ENCODE measurements around the gene CNPY4.

CNPY4 gene, protein sequence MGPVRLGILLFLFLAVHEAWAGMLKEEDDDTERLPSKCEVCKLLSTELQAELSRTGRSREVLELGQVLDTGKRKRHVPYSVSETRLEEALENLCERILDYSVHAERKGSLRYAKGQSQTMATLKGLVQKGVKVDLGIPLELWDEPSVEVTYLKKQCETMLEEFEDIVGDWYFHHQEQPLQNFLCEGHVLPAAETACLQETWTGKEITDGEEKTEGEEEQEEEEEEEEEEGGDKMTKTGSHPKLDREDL

GRCh38 chr7:100119072-100119969 is at the start of gene CNPY4, which contains the start of gene TAF6:
Gene CNPY4 (plus strand): TSS chr7:100119634. CDS start chr7:100119745, 111 bp downstream.
Gene TAF6 (minus strand): TSS chr7:100119358. CDS start chr7:100114209, 5,149 bp downstream.
- DNase-seq = peak; percentile 69 to 96 (median 90)

GRCh38 chr7:100069991-100070390 is 49.4 kb upstream of the CNPY4 start:
- DNase-seq = no peak

- DNase-seq = no peak
Observed at GRCh38 chr7:100071018-100071723, 48.3 kb upstream of the CNPY4 start.

DNA sequence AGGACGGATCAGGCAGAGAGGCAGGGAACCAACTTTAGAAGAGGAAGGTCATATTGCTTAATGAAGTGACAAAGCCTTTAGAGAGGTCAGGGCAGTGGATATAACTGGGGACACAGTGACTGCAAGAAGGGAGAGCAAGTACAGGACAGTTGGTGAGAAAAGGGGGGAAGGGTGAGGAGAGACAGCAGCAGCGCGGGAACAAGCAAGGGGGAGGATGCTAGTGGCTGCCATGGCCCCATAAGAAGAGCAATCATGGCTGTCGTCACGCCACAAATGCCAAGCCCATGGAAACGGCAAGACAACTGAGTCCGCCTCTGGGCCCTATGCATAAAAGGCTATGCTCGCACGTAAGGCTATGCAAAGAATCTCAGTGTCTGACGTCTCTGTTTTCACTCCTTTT is 47.0 kb upstream of the CNPY4 start:
- no peak for DNase-seq

- no peak for DNase-seq
Observed at GRCh38 chr7:100074841-100075240, 44.6 kb upstream of the CNPY4 start.

- DNase-seq = no peak
Observed at GRCh38 chr7:100075418-100075817, 44.0 kb upstream of the CNPY4 start.

- no peak for DNase-seq
Observed at GRCh38 chr7:100077205-100077604, 42.2 kb upstream of the CNPY4 start.

DNA sequence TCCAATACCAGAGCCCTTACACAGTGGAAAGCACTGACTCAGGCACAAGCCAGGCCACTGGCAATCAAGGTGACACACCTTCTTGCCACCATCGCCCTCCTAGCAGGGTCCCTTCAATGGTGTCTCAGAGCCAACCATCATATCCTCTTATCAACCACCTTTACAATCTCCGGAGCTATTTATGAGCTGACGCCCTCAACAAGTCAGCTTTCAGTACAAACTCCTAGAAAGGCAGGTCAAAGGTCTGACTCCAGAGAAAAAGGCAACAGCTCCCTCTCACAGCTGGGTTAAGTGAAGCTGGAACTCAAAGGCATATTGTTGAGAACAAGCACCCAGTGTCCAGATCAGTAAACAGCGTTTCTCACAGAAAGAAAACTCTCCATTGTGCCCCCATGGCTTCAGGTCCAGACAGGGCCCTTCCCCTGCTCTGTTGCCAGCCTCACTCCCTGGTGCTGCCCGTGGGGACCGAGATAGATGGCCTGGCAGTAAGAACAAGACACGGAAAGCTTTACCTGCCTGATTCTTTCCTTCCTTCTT is 40.3 kb upstream of the CNPY4 start:
- peak in 40 of 58 donors; percentile 5 to 87 (median 45) for DNase-seq

DNA sequence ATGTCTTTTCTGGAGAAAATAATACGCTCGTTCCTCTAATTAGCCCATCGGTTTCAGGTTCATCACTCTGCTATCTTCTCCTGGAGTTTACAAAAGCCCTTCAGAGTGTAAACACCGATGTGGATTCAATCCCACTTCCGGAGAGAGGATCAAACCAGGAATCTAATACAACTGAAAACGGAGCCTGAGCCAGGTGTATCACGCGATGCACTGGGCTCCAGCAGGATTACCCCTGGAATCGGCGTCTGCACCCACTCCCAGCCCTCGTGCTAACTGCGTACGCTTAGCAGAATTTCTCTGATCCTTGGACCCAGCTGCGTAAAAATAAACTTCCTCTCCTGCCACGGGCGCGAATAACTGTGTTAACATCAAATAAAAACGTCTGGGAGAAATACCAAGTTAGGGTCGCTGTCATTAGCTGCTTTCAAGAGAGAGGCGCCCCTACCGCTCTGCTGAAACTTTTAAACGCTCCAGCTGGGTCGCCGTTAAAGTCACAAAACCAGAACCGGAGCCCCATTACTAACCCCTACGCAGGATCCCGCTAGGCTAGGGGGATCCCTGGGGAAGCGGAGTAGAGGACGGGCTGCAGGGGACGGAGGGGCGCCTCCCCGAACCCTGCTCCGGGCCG is 38.4 kb upstream of the CNPY4 start:
- DNase-seq = no peak

- peak; percentile 74 to 99 (median 98) for DNase-seq
Observed at GRCh38 chr7:100081535-100082102, 37.8 kb upstream of the CNPY4 start, which contains the start of gene ZNF3. Gene ZNF3 (minus strand): TSS chr7:100081723. CDS start chr7:100077357, 4,366 bp downstream.

DNA sequence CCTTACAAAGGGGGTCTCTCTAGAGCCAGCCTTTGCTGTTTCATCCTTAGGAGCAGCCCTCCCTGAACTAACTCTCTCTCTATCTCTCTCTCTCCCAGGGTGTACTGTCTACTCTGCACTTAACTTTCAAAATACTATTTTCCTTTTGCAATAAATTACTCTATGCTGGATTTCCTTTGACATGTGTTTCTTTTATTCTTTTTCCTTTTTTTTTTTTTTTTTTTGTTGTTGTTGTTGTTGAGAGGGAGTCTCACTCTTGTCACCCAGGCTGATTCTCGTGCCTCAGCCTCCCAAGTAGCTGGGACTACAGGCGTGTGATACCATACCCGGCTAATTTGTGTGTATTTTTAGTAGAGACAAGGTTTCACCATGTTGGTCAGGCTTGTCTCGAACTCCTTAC is 36.5 kb upstream of the CNPY4 start:
- DNase-seq = no peak

DNA sequence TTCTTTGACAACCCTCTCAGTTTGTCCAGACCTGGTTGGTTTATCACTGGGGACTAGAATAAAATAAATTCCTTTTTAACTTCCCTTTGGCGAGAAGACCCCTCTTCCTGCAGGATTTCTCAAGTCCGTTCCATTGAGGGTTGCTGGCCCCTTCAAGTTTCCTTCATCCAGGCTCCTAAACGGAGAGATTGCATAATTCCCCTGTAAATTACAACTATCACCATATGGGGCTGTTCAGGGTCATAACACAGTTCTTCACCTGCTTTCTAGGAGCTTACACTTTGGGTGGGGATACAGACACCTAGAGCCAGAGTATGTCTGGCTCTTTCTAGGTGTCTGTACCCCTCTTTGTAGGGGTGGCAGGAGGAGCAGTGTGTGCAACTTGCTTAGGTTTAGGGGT is 33.9 kb upstream of the CNPY4 start:
- no peak for DNase-seq

DNA sequence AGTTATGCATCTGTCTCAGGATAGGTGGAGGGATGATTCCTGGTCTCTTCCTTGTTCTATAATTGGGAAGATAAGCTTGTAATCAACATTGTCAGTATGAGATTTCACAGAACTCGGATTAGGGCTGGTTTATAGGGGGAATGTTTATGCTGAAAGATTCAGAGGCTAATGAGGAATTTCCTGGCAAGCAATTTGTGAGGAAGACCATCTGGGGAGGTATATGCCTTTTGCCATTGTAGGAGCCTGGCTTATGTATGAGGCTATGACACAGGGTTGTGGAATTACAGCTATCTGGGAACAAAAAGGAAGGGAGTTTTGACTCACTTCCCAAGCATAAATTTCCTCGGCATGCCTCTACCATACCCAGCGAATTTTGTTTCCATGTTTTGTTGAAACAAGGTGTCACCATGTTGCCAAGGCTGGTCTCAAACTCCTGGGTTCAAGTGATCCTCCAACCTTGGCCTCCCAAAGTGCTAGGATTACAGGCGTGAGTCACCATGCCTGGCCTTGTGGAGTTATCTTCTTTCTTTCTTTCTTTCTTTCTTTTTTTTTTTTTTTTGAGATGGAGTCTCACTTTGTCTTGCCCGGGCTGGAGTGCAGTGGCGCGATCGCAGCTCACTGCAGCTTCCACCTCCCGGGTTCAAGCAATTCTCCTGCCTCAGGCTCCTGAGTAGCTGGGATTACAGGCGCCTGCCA is 32.2 kb upstream of the CNPY4 start:
- DNase-seq = no peak

DNA sequence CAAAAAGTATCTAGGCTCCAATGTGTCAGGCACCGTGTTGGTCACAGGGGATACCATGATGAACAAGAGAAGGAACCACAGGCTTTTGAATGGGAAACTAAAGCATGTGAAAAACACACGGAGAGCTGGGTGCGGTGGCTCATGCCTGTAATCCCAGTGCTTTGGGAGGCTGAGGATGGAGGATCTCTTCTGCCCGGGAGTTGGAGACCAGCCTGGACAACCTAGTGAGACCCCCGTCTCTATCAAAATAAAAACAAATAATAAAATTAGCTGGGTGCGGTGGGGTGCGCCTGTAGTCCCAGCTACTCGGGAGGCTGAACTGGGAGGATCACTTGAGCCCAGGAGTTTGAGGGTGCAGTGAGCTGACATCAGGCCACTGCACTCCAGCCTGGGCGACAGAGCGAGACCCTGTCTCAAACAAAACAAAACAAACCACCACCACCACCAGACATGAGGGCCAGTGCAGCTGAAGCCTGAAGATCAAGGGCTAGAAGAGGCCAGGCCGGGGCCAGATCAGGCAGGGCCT is 31.3 kb upstream of the CNPY4 start:
- DNase-seq = no peak

DNA sequence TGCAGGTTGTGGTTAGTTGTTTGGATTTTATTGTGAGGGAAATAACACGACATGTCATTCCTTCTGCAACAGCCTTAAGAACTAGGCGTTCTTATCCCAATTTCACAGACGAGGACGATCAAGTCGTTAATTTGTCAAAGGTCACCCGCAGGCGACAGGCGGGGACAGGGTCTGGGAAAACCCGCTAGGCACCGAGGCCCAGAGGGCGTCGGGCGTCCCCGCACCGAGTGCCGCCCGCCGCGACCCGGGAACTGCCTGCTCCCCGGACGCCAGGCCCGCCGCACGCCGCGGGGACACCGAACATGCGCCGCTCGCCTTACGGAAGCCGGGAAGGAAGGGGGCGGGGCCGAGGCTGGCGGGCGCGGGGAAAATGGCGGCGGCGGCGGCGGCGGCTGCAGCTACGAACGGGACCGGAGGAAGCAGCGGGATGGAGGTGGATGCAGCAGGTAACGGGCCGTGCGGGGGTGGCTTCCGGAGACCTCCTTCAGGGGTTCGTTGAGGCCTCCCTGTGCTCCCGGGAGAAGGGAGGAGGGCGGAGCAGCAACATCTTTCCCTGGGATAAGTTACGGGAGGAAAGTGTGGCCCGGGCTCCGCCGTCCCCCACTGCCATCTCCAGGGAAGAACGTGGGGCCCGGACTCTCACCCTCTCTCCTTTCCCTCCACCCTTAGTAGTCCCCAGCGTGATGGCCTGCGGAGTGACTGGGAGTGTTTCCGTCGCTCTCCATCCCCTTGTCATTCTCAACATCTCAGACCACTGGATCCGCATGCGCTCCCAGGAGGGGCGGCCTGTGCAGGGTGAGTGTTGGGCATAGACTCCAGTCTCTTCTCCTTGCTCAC is 30.6 kb upstream of the CNPY4 start, which contains the start of gene COPS6:
Gene COPS6, plus strand, starts transcription at position 349 of the 837 bp plus-strand sequence. Its CDS starts 22 bp downstream, at position 371.
- peak; percentile 7 to 84 (median 70) for DNase-seq

GRCh38 chr7:100089458-100090196 is 29.8 kb upstream of the CNPY4 start:
- no peak for DNase-seq

- DNase-seq = no peak
Observed at GRCh38 chr7:100090527-100091410, 28.7 kb upstream of the CNPY4 start.

Data from anterior cingulate cortex (tissue), 58 donors.